GM18519 (cell line): Measurements from ENCODE around the gene C19orf47.
A peak's percentile ranks its signal among the peaks of the same experiment; 100 is the strongest.

Experiments
- ATAC-seq: cut with Tn5 transposase; IDR thresholded peaks from one replicate; pipeline ENCODE4 v1.9.1; 2021; ENCODE audit warnings: mild to moderate bottlenecking, moderate library complexity; ENCODE audit not compliant: unreplicated experiment, low FRiP score

C19orf47 gene

GRCh38 chr19:40285353-40286234 lies 62.6 kb downstream of the C19orf47 start:
- ATAC-seq = peak; percentile 68

DNA sequence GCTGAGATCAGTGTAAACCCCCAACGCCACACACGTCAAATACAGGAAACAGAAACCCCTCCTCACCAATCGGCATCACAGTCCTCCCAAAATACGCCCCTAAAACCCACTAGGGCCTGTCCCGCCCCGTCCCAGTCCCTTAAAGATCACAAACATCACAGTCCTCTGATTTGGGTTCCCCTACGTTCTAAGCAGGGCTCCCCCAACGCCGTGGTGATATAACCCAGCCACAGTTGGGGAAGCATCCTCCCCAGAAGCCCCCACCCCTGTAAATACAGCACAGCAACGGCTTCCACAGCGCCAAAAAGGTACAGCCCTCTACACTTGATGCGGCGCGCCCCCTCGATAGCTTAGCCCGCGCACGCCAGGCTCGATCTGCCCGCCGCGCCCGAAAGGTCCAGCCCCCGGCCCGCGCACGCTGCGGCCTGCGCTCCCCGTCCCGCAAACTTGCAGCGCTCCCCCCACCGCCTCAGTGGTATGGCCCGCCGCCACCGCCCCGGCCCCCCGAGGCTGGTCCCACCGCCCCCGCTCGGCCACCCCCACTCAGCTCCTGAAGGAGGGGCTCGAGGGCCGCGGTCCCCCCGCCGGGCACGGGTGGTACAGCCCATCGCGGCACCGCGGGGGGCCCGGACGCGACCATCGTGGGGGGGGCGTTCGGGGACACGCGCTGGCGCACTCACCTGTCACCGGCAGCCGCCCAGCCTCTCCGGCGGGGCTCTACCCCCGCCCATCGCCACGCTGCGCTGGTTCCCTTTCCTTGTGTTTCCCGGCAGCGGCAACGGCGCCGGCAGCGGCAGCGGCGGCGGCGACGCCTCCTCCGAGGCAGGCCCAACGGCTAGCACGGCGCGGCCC lies 63.5 kb downstream of the C19orf47 start, which contains the start of gene AKT2:
AKT2 (minus strand) TSS at position 845 of the 852 bp plus-strand sequence. CDS start 20,078 bp downstream, outside the sequence.
- peak; percentile 19 for ATAC-seq

DNA sequence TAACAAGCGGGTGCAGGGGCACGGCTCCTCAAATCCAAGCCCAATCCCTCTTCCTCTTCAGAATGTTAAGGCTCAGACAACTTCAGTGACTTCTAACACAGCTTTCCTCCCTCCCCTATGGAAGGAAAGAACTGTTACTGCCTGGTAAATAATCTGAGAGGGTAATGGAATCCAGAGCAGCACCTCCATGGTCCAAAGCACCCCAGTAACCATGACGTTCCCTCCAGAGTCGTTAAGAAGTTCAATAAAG lies 64.0 kb downstream of the C19orf47 start:
- ATAC-seq = no peak

- no peak for ATAC-seq
These were observed 64.6 kb downstream of the C19orf47 start for GRCh38 chr19:40283414-40284250.

DNA sequence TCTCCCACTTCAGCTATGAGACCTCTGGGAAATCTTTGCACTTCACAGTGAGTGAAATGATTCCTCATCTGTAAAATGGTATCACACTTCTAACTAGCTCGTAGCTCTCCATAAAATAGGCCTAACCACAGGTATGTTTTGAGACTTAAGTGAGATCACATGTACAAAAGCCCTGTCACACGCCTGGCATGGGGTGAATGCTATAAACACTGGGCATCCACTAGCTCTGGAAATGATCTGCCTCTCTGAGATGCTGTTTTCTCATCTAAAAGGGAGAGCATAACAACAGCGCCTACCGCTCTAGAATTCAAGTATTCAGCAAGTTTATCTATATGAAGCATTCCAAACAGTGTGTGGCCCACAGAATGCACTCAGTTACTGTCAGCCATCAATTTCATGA lies 65.3 kb downstream of the C19orf47 start:
- ATAC-seq = no peak

GRCh38 chr19:40282209-40282580 lies 66.0 kb downstream of the C19orf47 start:
- no peak for ATAC-seq

GRCh38 chr19:40281381-40282208 lies 66.6 kb downstream of the C19orf47 start:
- ATAC-seq = no peak

DNA sequence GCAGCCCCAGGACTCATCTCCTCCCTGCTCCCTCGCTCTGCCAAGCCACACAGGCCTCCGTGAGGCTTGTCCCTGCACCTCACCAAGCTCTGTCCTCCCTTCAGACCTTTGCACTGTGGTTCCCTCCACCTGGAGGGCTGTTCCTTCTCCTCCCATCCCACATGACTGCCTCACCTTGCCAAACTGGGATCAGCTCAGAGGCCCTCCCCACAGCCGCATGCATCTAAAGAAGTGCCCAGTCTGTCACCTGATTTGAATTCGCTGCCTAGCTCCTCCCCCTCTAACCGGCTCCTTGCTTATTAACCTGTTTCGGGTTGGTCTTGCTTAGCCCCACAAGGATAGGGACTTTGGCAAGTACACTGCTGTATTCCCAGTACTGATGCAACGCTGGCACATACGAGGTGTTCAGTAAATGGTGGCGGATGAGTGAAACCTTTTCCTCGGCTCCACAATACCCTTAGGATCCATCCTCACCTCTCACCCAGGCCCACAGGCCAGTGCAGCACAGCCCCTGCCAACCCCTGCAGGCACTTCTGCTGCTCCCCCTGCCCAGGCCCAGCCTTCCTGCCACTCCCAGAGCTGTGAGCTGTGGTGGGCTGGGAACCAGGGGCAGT lies 67.5 kb downstream of the C19orf47 start:
- ATAC-seq = no peak

- no peak for ATAC-seq
These were observed 68.2 kb downstream of the C19orf47 start for GRCh38 chr19:40279761-40280607.

- ATAC-seq = no peak
These were observed 69.1 kb downstream of the C19orf47 start for GRCh38 chr19:40279120-40279551.

- ATAC-seq = no peak
These were observed 69.7 kb downstream of the C19orf47 start for GRCh38 chr19:40278361-40279035.

DNA sequence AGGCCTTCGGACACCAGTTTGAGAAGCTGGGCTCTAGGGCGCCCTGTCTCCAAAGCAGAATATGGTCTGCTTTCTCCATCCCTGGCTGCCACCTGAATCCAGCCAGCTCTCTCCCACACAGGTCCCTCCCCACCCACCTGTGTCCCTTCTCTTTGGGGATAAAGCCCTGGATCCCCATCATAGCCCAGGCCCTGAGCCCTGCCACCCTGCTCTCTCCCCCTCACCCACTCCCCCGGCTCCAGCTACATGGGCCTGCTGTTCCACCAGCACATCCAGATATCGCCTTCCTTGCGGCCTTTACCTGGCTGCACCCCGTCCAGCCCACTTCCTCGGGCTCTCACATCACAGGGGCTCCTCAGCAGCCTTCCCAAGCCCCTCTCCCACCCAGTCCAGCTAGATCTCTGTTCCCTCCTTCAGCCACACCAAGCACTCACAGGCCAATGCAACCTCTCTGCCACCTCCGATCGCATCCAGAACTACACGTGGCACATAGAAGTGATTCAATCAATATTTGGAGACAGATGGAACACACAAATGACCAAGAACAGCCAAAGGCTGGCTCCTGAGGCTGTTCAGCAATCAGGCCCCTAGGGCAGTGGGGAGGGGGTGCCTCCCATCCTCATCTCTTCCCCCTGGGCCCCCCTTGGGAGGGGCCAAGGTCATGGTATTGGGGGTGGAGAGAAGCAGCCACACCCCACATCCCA lies 70.7 kb downstream of the C19orf47 start:
- no peak for ATAC-seq

- no peak for ATAC-seq
These were observed 73.3 kb downstream of the C19orf47 start for GRCh38 chr19:40274585-40275544.

DNA sequence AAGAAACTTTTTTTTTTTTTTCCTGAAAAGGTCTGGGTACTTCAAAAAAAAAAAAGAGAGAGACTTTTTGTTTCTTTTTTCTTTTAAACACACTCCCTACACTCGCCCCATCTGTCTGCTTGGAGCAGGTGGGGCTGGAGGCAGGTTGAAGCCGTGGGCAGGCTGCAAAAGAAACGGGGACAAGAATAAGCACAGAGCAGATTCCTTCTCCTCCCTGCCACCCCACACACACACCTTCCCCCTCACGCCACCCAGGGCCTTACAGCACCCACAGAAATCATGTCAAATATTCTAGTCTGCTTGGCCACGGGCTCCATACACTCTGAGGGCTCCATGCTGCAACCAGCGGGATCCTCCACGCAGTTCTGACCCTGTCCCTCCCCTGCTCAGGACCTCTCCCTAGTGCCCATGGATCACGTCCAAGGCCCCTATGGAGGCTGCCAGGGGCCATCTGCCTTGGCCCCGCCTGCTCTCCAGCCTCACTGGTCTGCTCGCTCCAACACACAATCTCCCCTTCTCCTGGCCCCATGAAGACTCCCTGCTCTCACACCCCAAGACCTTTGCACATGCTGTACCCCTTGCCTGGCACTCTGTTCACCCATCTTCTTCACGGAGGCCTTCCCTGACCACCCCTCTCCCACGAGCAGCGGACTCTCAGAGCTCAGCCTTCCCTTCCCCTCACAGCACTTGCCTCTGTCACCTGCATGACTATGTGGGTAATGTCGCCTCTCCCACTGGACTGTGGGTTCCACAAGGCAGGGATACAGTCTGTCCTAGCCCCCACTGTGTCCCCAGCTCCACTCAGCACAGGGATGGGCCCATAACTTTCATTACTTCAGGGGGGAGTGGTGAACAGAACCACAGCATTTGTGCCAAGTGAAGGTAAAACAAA lies 74.5 kb downstream of the C19orf47 start:
- ATAC-seq = no peak

GRCh38 chr19:40272261-40272660 lies 75.9 kb downstream of the C19orf47 start:
- ATAC-seq = no peak
